HG02610 (cell line): ENCODE results near the gene DNAJB5.

Source experiments
- ATAC-seq: cut with Tn5 transposase; IDR thresholded peaks from one replicate; pipeline ENCODE4 v1.9.1; 2021; ENCODE audit warnings: mild to moderate bottlenecking, moderate library complexity; ENCODE audit not compliant: unreplicated experiment

DNAJB5 gene

GRCh38 chr9:35044071-35044470, 54.5 kb downstream of the DNAJB5 start:
- no peak for ATAC-seq
